Uterus (tissue), 2 donors: ENCODE results near the gene CPNE4.

Experiments used
- CTCF ChIP-seq, 4 experiments: fragments of 200-600 bp in 2 of 4; fragments of 450-650 bp in 2 of 4; sonication (generic) in 2 of 4; IDR thresholded peaks; one replicate each; pipeline ENCODE4 v1.5.1; 2016 to 2019; ENCODE audit warnings: antibody characterized with exemption in 4 of 4, mild to moderate bottlenecking in 2 of 4, moderate library complexity in 1 of 4
- POLR2A ChIP-seq, 2 donors: fragments of 450-650 bp; IDR thresholded peaks; one replicate each; pipeline ENCODE4 v1.6.1; 2016; ENCODE audit warnings: antibody characterized with exemption in 2 of 2, mild to moderate bottlenecking in 1 of 2, moderate library complexity in 1 of 2

- TF ChIP-seq CTCF (IDR thresholded peaks at IDR 0.05) (no peak), POLR2A (IDR thresholded peaks at IDR 0.05) (no peak)
These were observed 488.4 kb downstream of the CPNE4 start for GRCh38 chr3:131546441-131546840.
